NB4 (cell line): ENCODE data around the gene QSOX1.

ENCODE experiments used
- DNase-seq: peaks from one replicate; pipeline ENCODE4 v3.0.0; 2010; ENCODE audit warnings: low read depth
- H3K4me3 ChIP-seq: one replicate; pipeline ENCODE4 v1.5.1; 2011; ENCODE audit warnings: mild to moderate bottlenecking, low read depth, low read length, moderate library complexity
- CTCF ChIP-seq: IDR thresholded peaks from one replicate; pipeline ENCODE4 v1.5.1; 2012; ENCODE audit warnings: low read depth, low read length
- MAX ChIP-seq: IDR thresholded peaks from 2 replicates; pipeline ENCODE4 v1.6.1; 2011; ENCODE audit warnings: low read depth, low read length
- MYC ChIP-seq: IDR thresholded peaks from 2 replicates; pipeline ENCODE4 v1.6.1; 2011; ENCODE audit warnings: low read depth, low read length
- POLR2A ChIP-seq: IDR thresholded peaks from 2 replicates; pipeline ENCODE4 v1.6.1; 2011; ENCODE audit warnings: mild to moderate bottlenecking; ENCODE audit not compliant: insufficient read length; ENCODE audit errors: extremely low read depth

Gene QSOX1

GRCh38 chr1:180237869-180238476 is 83.3 kb downstream of the QSOX1 start:
- DNase-seq, result no peak
- TF ChIP-seq POLR2A (no peak), MAX (no peak), MYC (no peak), CTCF (no peak)
- no peak overlapping the region for H3K4me3 ChIP-seq

GRCh38 chr1:180238675-180239074 is 84.0 kb downstream of the QSOX1 start:
- DNase-seq, result no peak
- no peak overlapping the region for H3K4me3 ChIP-seq
- no peak for TF ChIP-seq POLR2A
- TF ChIP-seq MAX, result no peak
- TF ChIP-seq MYC, result no peak
- no peak for TF ChIP-seq CTCF

GRCh38 chr1:180239145-180240096 is 84.8 kb downstream of the QSOX1 start:
- TF ChIP-seq MYC (no peak), POLR2A (no peak), MAX (no peak), CTCF (no peak)
- DNase-seq, result no peak
- H3K4me3 ChIP-seq, result no peak overlapping the region

- H3K4me3 ChIP-seq, result no peak overlapping the region
- no peak for TF ChIP-seq MYC
- no peak for TF ChIP-seq MAX
- no peak for TF ChIP-seq POLR2A
- TF ChIP-seq CTCF, result no peak
- peak; percentile 41 for DNase-seq
Observed at GRCh38 chr1:180241716-180242544, 87.3 kb downstream of the QSOX1 start.

- DNase-seq, result no peak
Observed at GRCh38 chr1:180243517-180244221, 89.0 kb downstream of the QSOX1 start.

More at GRCh38 chr1:180243517-180244221, 89.0 kb downstream of the QSOX1 start:
- TF ChIP-seq POLR2A, result no peak
- H3K4me3 ChIP-seq, result no peak overlapping the region
